Measurements from ENCODE around the gene JAZF1.

JAZF1 gene

DNA sequence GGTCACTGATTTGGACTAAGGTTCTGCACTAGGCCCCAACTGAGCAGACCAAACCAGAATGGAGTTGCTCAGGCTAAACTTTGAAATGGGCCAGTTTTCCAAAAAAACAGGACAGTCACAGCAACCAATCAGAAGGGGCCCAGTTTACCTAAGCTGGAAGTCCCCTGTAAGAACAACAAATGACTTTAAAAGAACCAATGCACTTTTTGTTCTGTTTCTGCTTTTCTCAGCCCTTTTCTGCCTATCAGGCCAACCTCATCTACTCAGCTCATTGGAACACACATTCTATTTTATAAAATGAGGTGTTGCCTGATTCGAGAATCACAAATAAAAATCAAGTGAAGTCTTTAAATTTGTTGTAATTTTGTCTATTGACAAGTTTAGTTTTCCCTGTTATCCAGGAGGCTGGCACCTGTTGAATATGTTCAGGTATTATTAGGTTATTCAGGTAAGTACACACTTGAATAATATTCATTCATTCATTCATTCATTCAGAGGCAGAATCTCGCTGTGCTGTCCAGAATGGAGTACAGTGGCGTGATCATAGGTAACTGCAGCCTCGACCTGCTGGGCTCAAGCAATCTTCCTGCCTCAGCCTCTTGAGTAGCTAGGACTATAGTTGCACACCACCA is 271.9 kb downstream of the JAZF1 start:
- no peak for TF ChIP-seq CTCF (IDR thresholded peaks at IDR 0.05; ENCODE audit: extremely low read depth, insufficient read depth, missing control alignments)
- DNase-seq (ENCODE audit: low spot score): no peak
- in situ Hi-C loops (cut with MboI; ENCODE audit: low pct_unique_long_range_greater_than_20kb, low sequenced_read_pairs, unreplicated experiment): no loop called here

GRCh38 chr7:27906385-27907091 is 274.1 kb downstream of the JAZF1 start:
- in situ Hi-C loops (cut with MboI; ENCODE audit: low pct_unique_long_range_greater_than_20kb, low sequenced_read_pairs, unreplicated experiment): no loop called here
- TF ChIP-seq CTCF (IDR thresholded peaks at IDR 0.05; ENCODE audit: extremely low read depth, insufficient read depth, missing control alignments): no peak
- DNase-seq (ENCODE audit: low spot score): no peak

GRCh38 chr7:27905951-27906350 is 274.6 kb downstream of the JAZF1 start:
- no peak for TF ChIP-seq CTCF (IDR thresholded peaks at IDR 0.05; ENCODE audit: extremely low read depth, insufficient read depth, missing control alignments)
- in situ Hi-C loops (cut with MboI; ENCODE audit: low pct_unique_long_range_greater_than_20kb, low sequenced_read_pairs, unreplicated experiment): no loop called here
- no peak for DNase-seq (ENCODE audit: low spot score)

DNA sequence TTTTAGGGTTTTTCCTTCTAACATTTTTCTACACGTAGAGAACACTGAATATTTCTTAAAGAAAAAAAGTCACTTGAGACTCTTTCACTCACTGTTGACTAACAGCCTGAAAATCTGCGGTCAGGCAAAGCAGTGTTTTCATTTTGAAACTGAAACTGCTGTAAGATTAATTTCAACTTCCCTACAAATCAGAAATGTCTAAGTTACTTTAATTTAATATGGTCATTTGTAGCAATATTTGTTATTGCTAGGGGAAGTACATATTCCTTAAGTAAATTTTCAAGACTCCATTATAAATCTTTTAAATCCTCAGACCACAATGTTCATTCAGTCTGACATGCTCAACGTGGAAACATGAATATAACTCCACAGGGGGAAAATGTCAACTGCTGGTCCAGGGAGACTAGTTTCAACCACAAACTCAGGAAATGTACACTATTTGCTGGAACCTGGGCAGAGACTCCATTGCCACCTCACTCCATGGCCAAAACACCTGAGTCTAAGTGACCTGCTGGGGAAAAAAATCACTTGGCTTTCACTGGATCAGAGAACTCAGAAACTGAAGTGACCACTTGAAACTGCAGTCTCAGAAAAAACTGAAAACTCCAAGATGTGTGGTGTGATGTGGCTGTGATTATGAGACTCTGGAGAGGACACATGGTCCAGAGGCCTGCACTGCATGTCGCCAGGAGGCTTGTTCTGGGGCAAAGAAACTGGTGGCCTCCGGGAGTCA is 279.4 kb downstream of the JAZF1 start:
- peak; percentile 57 for DNase-seq (ENCODE audit: low spot score)
- in situ Hi-C loops (cut with MboI; ENCODE audit: low pct_unique_long_range_greater_than_20kb, low sequenced_read_pairs, unreplicated experiment): no loop called here
- TF ChIP-seq CTCF (IDR thresholded peaks at IDR 0.05; ENCODE audit: extremely low read depth, insufficient read depth, missing control alignments): no peak

DNA sequence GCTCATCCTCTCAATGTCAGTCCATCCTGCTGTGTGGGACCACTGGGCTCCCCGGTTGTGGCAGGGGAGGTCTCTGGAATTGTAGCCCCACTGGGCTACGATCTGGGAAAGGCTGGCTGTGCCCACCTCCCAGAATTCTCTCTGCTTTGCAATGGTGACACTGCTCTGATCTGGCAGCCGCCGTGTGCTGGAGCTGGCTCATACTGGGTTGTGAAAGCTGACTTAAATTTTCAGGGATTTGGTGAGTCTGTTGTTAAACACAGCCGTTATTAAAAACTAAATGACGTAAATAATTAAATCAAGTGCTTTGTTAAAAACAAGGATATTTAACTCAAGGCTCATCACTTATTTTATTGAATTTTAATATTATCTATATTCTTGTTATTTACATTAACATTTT is 280.6 kb downstream of the JAZF1 start:
- in situ Hi-C loops (cut with MboI; ENCODE audit: low pct_unique_long_range_greater_than_20kb, low sequenced_read_pairs, unreplicated experiment): no loop called here

More for the DNA sequence above, 280.6 kb downstream of the JAZF1 start:
- no peak for TF ChIP-seq CTCF (IDR thresholded peaks at IDR 0.05; ENCODE audit: extremely low read depth, insufficient read depth, missing control alignments)
- DNase-seq (ENCODE audit: low spot score): no peak
